CD4-positive, CD25-positive, alpha-beta regulatory T cell (primary cell): ENCODE results near the gene CACNA1S. TPM values are rescaled to one million over a fixed set of nuclear protein-coding genes. Genes with fewer than 3 reads are reported as not detected.

Experiments used
- ATAC-seq, 2 donors: fragments of 150-1000 bp; cut with Tn5 transposase; one replicate each; pipeline ENCODE4 v1.10.0; 2021; ENCODE audit warnings: low read depth in 2 of 2, moderate number of reproducible peaks in 2 of 2, moderate library complexity in 1 of 2
- DNase-seq, 3 donors: peaks; one replicate each; pipeline versions ENCODE4 v3.0.0 to v3.0.0-alpha.2; 2012 to 2022; ENCODE audit warnings: mixed read lengths in 1 of 3
- H3K27ac ChIP-seq: one replicate; pipeline ENCODE4 v1.7.0; 2013; ENCODE audit warnings: mild to moderate bottlenecking, low read length; ENCODE audit not compliant: insufficient read depth, poor library complexity, severe bottlenecking
- H3K27me3 ChIP-seq: one replicate; pipeline ENCODE4 v1.7.0; 2013; ENCODE audit warnings: low read length; ENCODE audit not compliant: control insufficient read depth, insufficient read depth
- H3K36me3 ChIP-seq: one replicate; pipeline ENCODE4 v1.7.0; 2013; ENCODE audit warnings: mild to moderate bottlenecking, low read length, moderate library complexity; ENCODE audit not compliant: control insufficient read depth, insufficient read depth
- H3K4me1 ChIP-seq: 2 replicates; pipeline ENCODE4 v1.7.0; 2013; ENCODE audit warnings: mild to moderate bottlenecking, low read length; ENCODE audit not compliant: insufficient read depth, control insufficient read depth, poor library complexity, severe bottlenecking
- H3K4me3 ChIP-seq: one replicate; pipeline ENCODE4 v1.7.0; 2013; ENCODE audit warnings: low read depth, mild to moderate bottlenecking, low read length, moderate library complexity
- H3K9me3 ChIP-seq, 2 experiments: 1 replicate in 1 of 2; 2 replicates in 1 of 2; pipeline ENCODE4 v1.7.0; 2013; ENCODE audit warnings: low read length in 2 of 2, mild to moderate bottlenecking in 1 of 2, moderate library complexity in 1 of 2; ENCODE audit not compliant: control insufficient read depth in 2 of 2
- H3K27ac Mint-ChIP-seq, 3 donors: one replicate each; pipeline ENCODE4 v1.8.0; 2020 to 2022; ENCODE audit warnings: mild to moderate bottlenecking in 3 of 3, mixed read lengths in 3 of 3, moderate library complexity in 2 of 3
- H3K27me3 Mint-ChIP-seq: one replicate; pipeline ENCODE4 v1.8.0; 2022; ENCODE audit warnings: mild to moderate bottlenecking, mixed read lengths
- H3K36me3 Mint-ChIP-seq: one replicate; pipeline ENCODE4 v1.8.0; 2020; ENCODE audit warnings: mixed read lengths
- H3K4me1 Mint-ChIP-seq, 4 donors: one replicate each; pipeline ENCODE4 v1.8.0; 2020 to 2022; ENCODE audit warnings: mixed read lengths in 4 of 4, mild to moderate bottlenecking in 1 of 4
- H3K4me3 Mint-ChIP-seq, 4 donors: one replicate each; pipeline ENCODE4 v1.8.0; 2020 to 2022; ENCODE audit warnings: mild to moderate bottlenecking in 4 of 4, mixed read lengths in 4 of 4, moderate library complexity in 3 of 4
- H3K9me3 Mint-ChIP-seq, 7 donors: one replicate each; pipeline ENCODE4 v1.8.0; 2020 to 2022; ENCODE audit warnings: mixed read lengths in 7 of 7, mild to moderate bottlenecking in 3 of 7, moderate library complexity in 2 of 7
- polyA plus RNA-seq, 4 donors: library from polyadenylated mRNA; unstranded; fragments of 300-500 nt; fragmentation: Illumina TruSeq; gene quantifications; one replicate each; pipeline ENCODE4 v1.2.3, GENCODE V29; 2021
- total RNA-seq: library from RNA; stranded (reverse); gene quantifications from one replicate; pipeline ENCODE4 v1.2.3, GENCODE V29; 2022

CACNA1S gene
- total and polyA plus RNA-seq, 5 donors from 2014 or later: not detected

GRCh38 chr1:201128476-201128875 lies 16.2 kb upstream of the CACNA1S start:
- no peak for ATAC-seq
- Mint-ChIP-seq H3K36me3 (peaks cover 4% of the 10 kb centered on the region), H3K27me3 (peaks cover 13% of the 10 kb centered on the region), H3K9me3 (peaks cover 0 to 2% (median 0%) of the 10 kb centered on the region in 7 donors), H3K27ac (no peak overlapping the region), H3K4me3 (no peak overlapping the region), H3K4me1 (no peaks in the 10 kb centered on the region)
- H3K4me1 ChIP-seq: no peaks in the 10 kb centered on the region
- H3K27ac ChIP-seq: no peak overlapping the region
- DNase-seq: no peak
- no peaks in the 10 kb centered on the region for H3K27me3 ChIP-seq
- H3K4me3 ChIP-seq: no peak overlapping the region
- no peaks in the 10 kb centered on the region for H3K9me3 ChIP-seq
- no peaks in the 10 kb centered on the region for H3K36me3 ChIP-seq

- Mint-ChIP-seq H3K27ac (no peak overlapping the region), H3K4me3 (no peak overlapping the region)
- no peak for DNase-seq
These were observed 15.7 kb upstream of the CACNA1S start for GRCh38 chr1:201127755-201128455.

GRCh38 chr1:201126832-201127754 lies 14.9 kb upstream of the CACNA1S start, which contains the start of gene ASCL5:
TSS of gene ASCL5 (minus strand) at chr1:201127184. CDS start at chr1:201115372, 11,812 bp downstream.
- Histone ChIP-seq H3K36me3 (no peaks in the 10 kb centered on the region), H3K4me3 (no peak within 1 kb of the TSS), H3K27me3 (no peaks in the 10 kb centered on the region), H3K27ac (no peak within 1 kb of the TSS), H3K9me3 (no peaks in the 10 kb centered on the region), H3K4me1 (no peaks in the 10 kb centered on the region)
- H3K4me1 Mint-ChIP-seq: no peaks in the 10 kb centered on the region
- peaks cover 4% of the 10 kb centered on the region for H3K36me3 Mint-ChIP-seq
- H3K9me3 Mint-ChIP-seq: no peaks in the 10 kb centered on the region
- ATAC-seq (no peak), DNase-seq (no peak)
- H3K27ac Mint-ChIP-seq: no peak within 1 kb of the TSS
- H3K27me3 Mint-ChIP-seq: peaks cover 27% of the 10 kb centered on the region
- H3K4me3 Mint-ChIP-seq: peak within 1 kb of the TSS in 1 of 4 donors; percentile 85

More at GRCh38 chr1:201127755-201128455, 15.7 kb upstream of the CACNA1S start:
- Mint-ChIP-seq H3K27me3 (peaks cover 19% of the 10 kb centered on the region), H3K9me3 (peaks cover 0 to 2% (median 0%) of the 10 kb centered on the region in 7 donors), H3K4me1 (no peaks in the 10 kb centered on the region), H3K36me3 (peaks cover 4% of the 10 kb centered on the region)
- Histone ChIP-seq H3K27ac (no peak overlapping the region), H3K4me3 (no peak overlapping the region), H3K27me3 (no peaks in the 10 kb centered on the region), H3K4me1 (no peaks in the 10 kb centered on the region), H3K36me3 (no peaks in the 10 kb centered on the region), H3K9me3 (no peaks in the 10 kb centered on the region)
- no peak for ATAC-seq

GRCh38 chr1:201126463-201126831 lies 14.2 kb upstream of the CACNA1S start:
- Mint-ChIP-seq H3K4me1 (no peaks in the 10 kb centered on the region), H3K9me3 (no peaks in the 10 kb centered on the region), H3K4me3 (no peak overlapping the region), H3K27ac (no peak overlapping the region), H3K27me3 (peaks cover 30% of the 10 kb centered on the region), H3K36me3 (no peaks in the 10 kb centered on the region)
- DNase-seq: no peak
- H3K4me3 ChIP-seq: no peak overlapping the region
- H3K4me1 ChIP-seq: no peaks in the 10 kb centered on the region
- H3K9me3 ChIP-seq: no peaks in the 10 kb centered on the region
- no peak overlapping the region for H3K27ac ChIP-seq
- no peaks in the 10 kb centered on the region for H3K36me3 ChIP-seq
- H3K27me3 ChIP-seq: no peaks in the 10 kb centered on the region
- ATAC-seq: no peak

DNA sequence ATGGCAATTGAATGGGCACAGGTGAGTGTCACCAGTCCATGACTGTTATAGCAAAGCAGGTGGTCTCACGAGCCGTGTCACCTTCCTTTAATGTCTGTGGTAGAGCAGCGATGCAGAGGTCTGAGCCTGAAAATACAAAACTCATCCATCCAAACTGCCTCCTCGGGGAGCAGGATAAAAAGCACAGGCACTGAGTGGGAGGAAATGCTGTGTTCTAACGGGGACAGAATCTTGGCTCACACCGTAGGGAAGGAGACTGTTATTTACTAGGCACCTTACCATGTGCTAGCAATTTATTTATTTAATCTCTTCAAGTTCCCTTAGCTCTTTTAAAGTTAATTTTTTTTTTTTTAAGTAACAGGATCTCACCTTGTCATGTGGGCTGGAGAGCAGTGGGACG lies 13.6 kb upstream of the CACNA1S start:
- H3K4me1 ChIP-seq: no peaks in the 10 kb centered on the region
- Mint-ChIP-seq H3K27ac (no peak overlapping the region), H3K4me1 (no peaks in the 10 kb centered on the region), H3K4me3 (no peak overlapping the region), H3K9me3 (no peaks in the 10 kb centered on the region), H3K36me3 (no peaks in the 10 kb centered on the region), H3K27me3 (peaks cover 35% of the 10 kb centered on the region)
- H3K36me3 ChIP-seq: no peaks in the 10 kb centered on the region
- ATAC-seq (no peak), DNase-seq (no peak)
- H3K4me3 ChIP-seq: no peak overlapping the region
- no peaks in the 10 kb centered on the region for H3K27me3 ChIP-seq
- no peak overlapping the region for H3K27ac ChIP-seq
- H3K9me3 ChIP-seq: no peaks in the 10 kb centered on the region

DNA sequence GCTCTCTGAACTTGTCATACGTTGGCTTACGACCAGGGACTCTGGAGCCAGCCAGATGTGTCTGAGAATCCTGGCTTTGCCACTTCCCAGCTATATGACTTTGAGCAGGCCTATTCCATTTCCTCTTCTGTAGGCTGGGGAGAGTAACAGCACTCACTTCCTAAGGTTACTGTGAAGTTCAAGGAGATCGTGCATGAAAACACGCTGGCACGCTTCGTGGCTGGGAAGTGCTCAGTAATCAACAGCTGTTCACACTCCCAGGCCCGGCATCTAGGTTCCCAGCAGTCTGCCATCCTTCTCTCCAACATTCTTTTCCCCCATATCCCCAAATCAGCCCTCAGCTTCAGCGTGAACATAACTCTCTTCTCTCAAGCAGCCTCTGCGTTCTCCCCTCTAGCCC lies 12.8 kb upstream of the CACNA1S start:
- Mint-ChIP-seq H3K36me3 (no peaks in the 10 kb centered on the region), H3K27me3 (peaks cover 35% of the 10 kb centered on the region), H3K4me1 (peaks cover 0 to 4% (median under 1%) of the 10 kb centered on the region in 4 donors), H3K9me3 (no peaks in the 10 kb centered on the region), H3K27ac (no peak overlapping the region), H3K4me3 (no peak overlapping the region)
- no peaks in the 10 kb centered on the region for H3K36me3 ChIP-seq
- no peaks in the 10 kb centered on the region for H3K27me3 ChIP-seq
- no peak overlapping the region for H3K27ac ChIP-seq
- no peaks in the 10 kb centered on the region for H3K9me3 ChIP-seq
- H3K4me1 ChIP-seq: no peaks in the 10 kb centered on the region
- ATAC-seq: no peak
- no peak overlapping the region for H3K4me3 ChIP-seq
- DNase-seq: no peak

GRCh38 chr1:201123866-201124265 lies 11.6 kb upstream of the CACNA1S start:
- ATAC-seq: no peak
- no peaks in the 10 kb centered on the region for H3K36me3 ChIP-seq
- Mint-ChIP-seq H3K9me3 (no peaks in the 10 kb centered on the region), H3K27me3 (peaks cover 38% of the 10 kb centered on the region), H3K36me3 (no peaks in the 10 kb centered on the region), H3K4me3 (no peak overlapping the region), H3K27ac (no peak overlapping the region), H3K4me1 (peaks cover 0 to 11% (median 3%) of the 10 kb centered on the region in 4 donors)
- no peak overlapping the region for H3K4me3 ChIP-seq
- H3K27me3 ChIP-seq: no peaks in the 10 kb centered on the region
- peaks cover 5% of the 10 kb centered on the region for H3K4me1 ChIP-seq
- H3K27ac ChIP-seq: no peak overlapping the region
- H3K9me3 ChIP-seq: no peaks in the 10 kb centered on the region
- DNase-seq: no peak
